Measurements from ENCODE around the gene RBMS3. TPM values are rescaled to one million over a fixed set of nuclear protein-coding genes. Genes with fewer than 3 reads are reported as not detected.

The RBMS3 gene
- total RNA-seq, 2 experiments from 2014 or later: 1.0 TPM; not detected in 1

GRCh38 chr3:29955413-29955812, 674.5 kb downstream of the RBMS3 start:
- Histone ChIP-seq H4K20me1 (ENCODE audit: insufficient read depth, low read length) (no peaks in the 10 kb centered on the region), H3K27ac (ENCODE audit: low read depth, low read length, poor library complexity, severe bottlenecking) (no peak overlapping the region), H3K4me2 (ENCODE audit: low read length) (no peak overlapping the region), H3K9me3 (ENCODE audit: low read length) (no peaks in the 10 kb centered on the region), H3K9me2 (ENCODE audit: insufficient read depth, low read length) (no peaks in the 10 kb centered on the region), H3K36me3 (ENCODE audit: insufficient read depth, low read length) (no peaks in the 10 kb centered on the region), H3K4me3 (ENCODE audit: low read depth, low read length, poor library complexity, severe bottlenecking) (no peak overlapping the region), H3K4me1 (ENCODE audit: insufficient read depth, low read length, poor library complexity, severe bottlenecking) (no peaks in the 10 kb centered on the region), H2AFZ (ENCODE audit: low read length) (no peak overlapping the region), H3K79me2 (ENCODE audit: insufficient read depth, low read depth, low read length) (no peaks in the 10 kb centered on the region)
- no TSS peak for BruUV-seq (replicated peaks)
- DNase-seq (ENCODE audit: low spot score): no peak
- intact Hi-C loops (cut with micrococcal nuclease; ENCODE audit: unreplicated experiment): no loop called here
- CTCF ChIA-PET (ENCODE audit: unreplicated experiment): no interaction called here
- TF ChIP-seq EZH2phosphoT487 (IDR thresholded peaks at IDR 0.05; ENCODE audit: borderline replicate concordance, low read depth, low read length): no peak
- TF ChIP-seq CTCF (conservative IDR thresholded peaks at IDR 0.05; ENCODE audit: low read length): no peak
- POLR2A ChIA-PET: interaction anchor here (0.6 to 1.0 kb wide), 3 partner anchors 15 to 131 kb away, joined by 3 to 4 read pairs (median 3); no protein-coding TSS in a partner anchor

- H2AFZ ChIP-seq (ENCODE audit: low read length): no peak overlapping the region
- no peaks in the 10 kb centered on the region for H3K4me1 ChIP-seq (ENCODE audit: insufficient read depth, low read length, poor library complexity, severe bottlenecking)
- H4K20me1 ChIP-seq (ENCODE audit: insufficient read depth, low read length): no peaks in the 10 kb centered on the region
- H3K9me3 ChIP-seq (ENCODE audit: low read length): no peaks in the 10 kb centered on the region
- H3K36me3 ChIP-seq (ENCODE audit: insufficient read depth, low read length): no peaks in the 10 kb centered on the region
- no peaks in the 10 kb centered on the region for H3K9me2 ChIP-seq (ENCODE audit: insufficient read depth, low read length)
- BruUV-seq (replicated peaks): no TSS peak
- H3K4me3 ChIP-seq (ENCODE audit: low read depth, low read length, poor library complexity, severe bottlenecking): no peak overlapping the region
- TF ChIP-seq CTCF (conservative IDR thresholded peaks at IDR 0.05; ENCODE audit: low read length) (no peak), EZH2phosphoT487 (IDR thresholded peaks at IDR 0.05; ENCODE audit: borderline replicate concordance, low read depth, low read length) (no peak)
- no peak overlapping the region for H3K4me2 ChIP-seq (ENCODE audit: low read length)
- no peak for DNase-seq (ENCODE audit: low spot score)
- H3K79me2 ChIP-seq (ENCODE audit: insufficient read depth, low read depth, low read length): no peaks in the 10 kb centered on the region
- H3K27ac ChIP-seq (ENCODE audit: low read depth, low read length, poor library complexity, severe bottlenecking): no peak overlapping the region
- intact Hi-C loops (cut with micrococcal nuclease; ENCODE audit: unreplicated experiment): no loop called here
- ChIA-PET POLR2A (no interaction called here), CTCF (ENCODE audit: unreplicated experiment) (no interaction called here)
Observed at GRCh38 chr3:29958816-29959215, 677.9 kb downstream of the RBMS3 start.

- Histone ChIP-seq H2AFZ (ENCODE audit: low read length) (no peak overlapping the region), H3K36me3 (ENCODE audit: insufficient read depth, low read length) (no peaks in the 10 kb centered on the region), H3K79me2 (ENCODE audit: insufficient read depth, low read depth, low read length) (no peaks in the 10 kb centered on the region), H3K4me2 (ENCODE audit: low read length) (no peak overlapping the region), H3K4me3 (ENCODE audit: low read depth, low read length, poor library complexity, severe bottlenecking) (no peak overlapping the region), H3K4me1 (ENCODE audit: insufficient read depth, low read length, poor library complexity, severe bottlenecking) (no peaks in the 10 kb centered on the region), H3K9me2 (ENCODE audit: insufficient read depth, low read length) (no peaks in the 10 kb centered on the region), H3K27ac (ENCODE audit: low read depth, low read length, poor library complexity, severe bottlenecking) (no peak overlapping the region), H4K20me1 (ENCODE audit: insufficient read depth, low read length) (no peaks in the 10 kb centered on the region), H3K9me3 (ENCODE audit: low read length) (no peaks in the 10 kb centered on the region)
- ChIA-PET CTCF (ENCODE audit: unreplicated experiment) (no interaction called here), POLR2A (no interaction called here)
- no peak for TF ChIP-seq CTCF (conservative IDR thresholded peaks at IDR 0.05; ENCODE audit: low read length)
- no peak for TF ChIP-seq EZH2phosphoT487 (IDR thresholded peaks at IDR 0.05; ENCODE audit: borderline replicate concordance, low read depth, low read length)
- BruUV-seq (replicated peaks): no TSS peak
- DNase-seq (ENCODE audit: low spot score): no peak
- intact Hi-C loops (cut with micrococcal nuclease; ENCODE audit: unreplicated experiment): loop anchor here (2.0 kb wide), 1 partner anchor 75 kb away; no protein-coding TSS in a partner anchor
Observed at GRCh38 chr3:29971895-29972294, 691.0 kb downstream of the RBMS3 start.

Measured in OCI-LY7 (cell line).